NB4 (cell line): Measurements from ENCODE around the gene CDHR1.

Source experiments
- CTCF ChIP-seq: IDR thresholded peaks from one replicate; pipeline ENCODE4 v1.5.1; 2012; ENCODE audit warnings: low read depth, low read length
- MYC ChIP-seq: IDR thresholded peaks from 2 replicates; pipeline ENCODE4 v1.6.1; 2011; ENCODE audit warnings: low read depth, low read length
- POLR2A ChIP-seq: IDR thresholded peaks from 2 replicates; pipeline ENCODE4 v1.6.1; 2011; ENCODE audit warnings: mild to moderate bottlenecking; ENCODE audit not compliant: insufficient read length; ENCODE audit errors: extremely low read depth
- TF ChIP-seq, protein P1 (sequence below): IDR thresholded peaks from 2 replicates; pipeline ENCODE4 v1.6.1; 2011; ENCODE audit warnings: low read depth, low read length

- TF ChIP-seq CTCF (no peak), POLR2A (no peak), MYC (no peak)
- TF ChIP-seq, protein P1, sequence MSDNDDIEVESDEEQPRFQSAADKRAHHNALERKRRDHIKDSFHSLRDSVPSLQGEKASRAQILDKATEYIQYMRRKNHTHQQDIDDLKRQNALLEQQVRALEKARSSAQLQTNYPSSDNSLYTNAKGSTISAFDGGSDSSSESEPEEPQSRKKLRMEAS = no peak
Measured at GRCh38 chr10:84232376-84232775, 38.0 kb downstream of the CDHR1 start.
